ENCODE results near the gene EXT2. TPM values are rescaled to one million over a fixed set of nuclear protein-coding genes. Genes with fewer than 3 reads are reported as not detected.

The EXT2 gene
- total RNA-seq, 1 experiment from 2014 or later = 42.9 TPM

DNA sequence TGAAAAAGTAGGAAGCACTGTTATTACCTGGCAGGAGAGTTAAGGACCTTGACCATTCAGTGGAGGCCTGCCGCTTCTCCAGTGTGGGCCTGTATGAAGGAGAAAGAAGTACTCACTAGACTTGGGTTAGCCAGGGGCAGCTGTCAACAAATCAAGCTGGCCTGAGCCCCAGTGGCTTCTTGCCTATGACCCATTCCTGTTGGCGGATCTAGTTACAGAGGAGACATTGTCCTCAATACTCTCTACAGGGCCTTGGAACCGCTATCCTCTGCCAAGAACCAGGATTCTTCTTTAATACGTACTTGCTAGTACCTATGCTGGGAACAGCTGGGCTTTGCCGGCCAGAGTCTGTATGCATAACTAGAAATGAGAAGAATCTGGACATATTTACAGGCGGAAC is 146.4 kb downstream of the EXT2 start:
- no CpG with 5 or more reads among the region's 6 CpGs for WGBS (ENCODE audit: extremely low coverage, insufficient read length, low lambda C conversion rate)
- DNase-seq = no peak
- Histone ChIP-seq H3K79me2 (ENCODE audit: insufficient read depth, low read length) (no peaks in the 10 kb centered on the region), H3K14ac (ENCODE audit: insufficient read depth, low read length) (no peak overlapping the region), H2BK15ac (ENCODE audit: low read depth, low read length) (no peak overlapping the region), H3K4ac (ENCODE audit: low read depth, low read length) (no peak overlapping the region), H3T11ph (ENCODE audit: low read length) (no peak overlapping the region), H3K23me2 (ENCODE audit: insufficient read length, low read depth, low read length, poor library complexity, severe bottlenecking) (no peaks in the 10 kb centered on the region), H4K8ac (replicated peaks; ENCODE audit: insufficient read length, low read depth, low read length) (no peak overlapping the region), H2BK12ac (ENCODE audit: insufficient read length, low read depth, low read length) (peak overlapping the region; percentile 10), H3K9ac (ENCODE audit: extremely low read depth, insufficient read length, low read length) (no peak overlapping the region), H4K20me1 (ENCODE audit: control insufficient read depth, insufficient read depth, insufficient read length) (no peaks in the 10 kb centered on the region), H2BK5ac (ENCODE audit: insufficient read length, low read length) (no peak overlapping the region), H3K27me3 (ENCODE audit: insufficient read depth, low read length) (no peaks in the 10 kb centered on the region), H4K5ac (ENCODE audit: insufficient read length, low read depth, low read length) (no peak overlapping the region), H3K4me2 (ENCODE audit: insufficient read depth, insufficient read length, low read length) (no peak overlapping the region), H3K4me1 (ENCODE audit: insufficient read depth, low read length) (peaks cover 13% of the 10 kb centered on the region; the same call in 1 of the 2 replicates), H2BK120ac (ENCODE audit: low read depth, low read length, poor library complexity, severe bottlenecking) (no peak overlapping the region), H3K56ac (ENCODE audit: insufficient read length, low read depth, low read length) (no peak overlapping the region), H4K91ac (ENCODE audit: insufficient read length, low read depth, low read length) (no peak overlapping the region), H3K23ac (ENCODE audit: insufficient read length, low read depth, low read length) (no peak overlapping the region), H2AFZ (ENCODE audit: low read length) (no peak overlapping the region), H3K27ac (ENCODE audit: insufficient read length, low read depth, low read length) (no peak overlapping the region), H2BK20ac (ENCODE audit: low read depth, low read length, poor library complexity, severe bottlenecking) (no peak overlapping the region), H2AK5ac (ENCODE audit: insufficient read length, low read length) (no peak overlapping the region), H3K18ac (ENCODE audit: insufficient read length, low read depth, low read length) (no peak overlapping the region), H3K9me3 (ENCODE audit: control insufficient read depth, low read depth, low read length) (no peaks in the 10 kb centered on the region), H3K79me1 (ENCODE audit: insufficient read depth, low read depth, low read length, poor library complexity, severe bottlenecking) (no peaks in the 10 kb centered on the region)
- Mint-ChIP-seq H3K9me3 (no peaks in the 10 kb centered on the region), H3K27ac (peak overlapping the region in 1 of 3 experiments; percentile 82; a peak in 1 of 7 replicates), H3K4me1 (peaks cover 42 to 45% of the 10 kb centered on the region in 2 experiments), H3K4me3 (no peak overlapping the region), H3K36me3 (ENCODE audit: insufficient read depth in 1 of 3, low read depth in 3 of 3) (peaks cover 16 to 31% (median 20%) of the 10 kb centered on the region in 3 experiments; a peak in 6 of 7 replicates), H3K27me3 (ENCODE audit: low read depth) (no peaks in the 10 kb centered on the region)
- TF ChIP-seq, protein P1, sequence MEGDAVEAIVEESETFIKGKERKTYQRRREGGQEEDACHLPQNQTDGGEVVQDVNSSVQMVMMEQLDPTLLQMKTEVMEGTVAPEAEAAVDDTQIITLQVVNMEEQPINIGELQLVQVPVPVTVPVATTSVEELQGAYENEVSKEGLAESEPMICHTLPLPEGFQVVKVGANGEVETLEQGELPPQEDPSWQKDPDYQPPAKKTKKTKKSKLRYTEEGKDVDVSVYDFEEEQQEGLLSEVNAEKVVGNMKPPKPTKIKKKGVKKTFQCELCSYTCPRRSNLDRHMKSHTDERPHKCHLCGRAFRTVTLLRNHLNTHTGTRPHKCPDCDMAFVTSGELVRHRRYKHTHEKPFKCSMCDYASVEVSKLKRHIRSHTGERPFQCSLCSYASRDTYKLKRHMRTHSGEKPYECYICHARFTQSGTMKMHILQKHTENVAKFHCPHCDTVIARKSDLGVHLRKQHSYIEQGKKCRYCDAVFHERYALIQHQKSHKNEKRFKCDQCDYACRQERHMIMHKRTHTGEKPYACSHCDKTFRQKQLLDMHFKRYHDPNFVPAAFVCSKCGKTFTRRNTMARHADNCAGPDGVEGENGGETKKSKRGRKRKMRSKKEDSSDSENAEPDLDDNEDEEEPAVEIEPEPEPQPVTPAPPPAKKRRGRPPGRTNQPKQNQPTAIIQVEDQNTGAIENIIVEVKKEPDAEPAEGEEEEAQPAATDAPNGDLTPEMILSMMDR (conservative IDR thresholded peaks at IDR 0.05) = no peak
